ENCODE data around the gene STAG2. TPM values are rescaled to one million over a fixed set of nuclear protein-coding genes. Genes with fewer than 3 reads are reported as not detected.

Gene STAG2
- total RNA-seq, 4 donors from 2014 or later = 54.6 to 89.3 (median 63.6) TPM

DNA sequence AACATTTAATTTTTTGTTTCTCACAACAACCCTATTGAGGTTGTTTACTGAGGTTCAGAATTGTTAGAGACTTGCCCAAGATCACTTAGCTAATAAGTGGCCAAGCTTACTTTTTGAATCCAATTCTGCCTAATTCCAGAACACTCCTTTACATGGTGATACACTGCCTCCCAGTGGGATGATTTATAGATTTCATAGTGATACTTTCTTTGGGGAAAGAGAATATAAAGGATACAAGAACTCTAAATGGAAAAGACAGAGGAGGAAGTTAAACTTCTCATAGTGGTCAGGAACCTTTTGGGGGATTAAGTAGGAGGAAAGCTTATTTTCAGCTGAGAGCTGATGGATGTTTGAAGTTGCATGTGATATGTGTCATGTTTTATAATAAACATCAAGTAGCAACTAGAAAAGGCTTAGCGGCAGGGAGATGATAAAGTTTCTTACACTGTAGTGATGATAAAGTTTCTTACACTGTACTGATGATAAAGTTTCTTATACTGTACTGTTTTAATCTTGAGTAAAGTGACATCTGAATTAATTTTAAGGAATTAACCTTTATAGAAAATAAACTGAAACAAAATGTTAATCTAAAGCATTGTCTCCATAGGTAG, 15.3 kb downstream of the STAG2 start:
- intact Hi-C loops (cut with DNase I; ENCODE audit: low total_unique reads) = no loop called here

DNA sequence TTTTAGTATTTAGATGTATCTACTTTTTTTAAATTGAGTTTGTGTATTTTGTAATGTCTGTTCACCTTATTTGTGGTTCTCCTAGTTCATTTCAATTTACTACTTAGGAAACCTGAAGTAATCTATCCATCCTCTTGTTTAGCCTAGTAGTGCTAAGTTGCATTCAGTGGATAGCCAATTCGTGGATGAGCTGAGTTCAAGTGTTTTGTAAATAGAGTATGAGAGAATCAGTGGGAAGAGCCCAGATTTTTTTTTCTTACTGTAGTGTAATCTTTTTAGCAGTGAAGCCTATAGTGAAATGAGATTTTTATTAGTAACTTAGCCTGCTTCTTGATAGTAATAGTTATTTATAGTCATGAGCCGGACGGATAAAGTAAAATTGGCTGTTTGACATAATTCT, 21.7 kb downstream of the STAG2 start:
- H3K4me3 ChIP-seq (ENCODE audit: low read depth, poor library complexity, severe bottlenecking) = no peak overlapping the region
- WGBS, 2 donors = 29 to 38% methylated on average over 3 of the region's 3 CpGs
- intact Hi-C loops (cut with DNase I; ENCODE audit: low total_unique reads) = no loop called here
- DNase-seq (ENCODE audit: low spot score in 2 of 2) = no peak
- no peak for TF ChIP-seq POLR2A (IDR thresholded peaks at IDR 0.05)
- TF ChIP-seq, protein P1, sequence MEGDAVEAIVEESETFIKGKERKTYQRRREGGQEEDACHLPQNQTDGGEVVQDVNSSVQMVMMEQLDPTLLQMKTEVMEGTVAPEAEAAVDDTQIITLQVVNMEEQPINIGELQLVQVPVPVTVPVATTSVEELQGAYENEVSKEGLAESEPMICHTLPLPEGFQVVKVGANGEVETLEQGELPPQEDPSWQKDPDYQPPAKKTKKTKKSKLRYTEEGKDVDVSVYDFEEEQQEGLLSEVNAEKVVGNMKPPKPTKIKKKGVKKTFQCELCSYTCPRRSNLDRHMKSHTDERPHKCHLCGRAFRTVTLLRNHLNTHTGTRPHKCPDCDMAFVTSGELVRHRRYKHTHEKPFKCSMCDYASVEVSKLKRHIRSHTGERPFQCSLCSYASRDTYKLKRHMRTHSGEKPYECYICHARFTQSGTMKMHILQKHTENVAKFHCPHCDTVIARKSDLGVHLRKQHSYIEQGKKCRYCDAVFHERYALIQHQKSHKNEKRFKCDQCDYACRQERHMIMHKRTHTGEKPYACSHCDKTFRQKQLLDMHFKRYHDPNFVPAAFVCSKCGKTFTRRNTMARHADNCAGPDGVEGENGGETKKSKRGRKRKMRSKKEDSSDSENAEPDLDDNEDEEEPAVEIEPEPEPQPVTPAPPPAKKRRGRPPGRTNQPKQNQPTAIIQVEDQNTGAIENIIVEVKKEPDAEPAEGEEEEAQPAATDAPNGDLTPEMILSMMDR (IDR thresholded peaks at IDR 0.05) = no peak

More for the DNA sequence above, 15.3 kb downstream of the STAG2 start:
- no peak for DNase-seq (ENCODE audit: low spot score in 2 of 2)
- TF ChIP-seq POLR2A (IDR thresholded peaks at IDR 0.05) = no peak
- TF ChIP-seq, protein P1 (IDR thresholded peaks at IDR 0.05) = no peak
- WGBS, 2 donors = 73 to 89% methylated on average over 1 of the region's 1 CpG
- H3K4me3 ChIP-seq (ENCODE audit: low read depth, poor library complexity, severe bottlenecking) = no peak overlapping the region

DNA sequence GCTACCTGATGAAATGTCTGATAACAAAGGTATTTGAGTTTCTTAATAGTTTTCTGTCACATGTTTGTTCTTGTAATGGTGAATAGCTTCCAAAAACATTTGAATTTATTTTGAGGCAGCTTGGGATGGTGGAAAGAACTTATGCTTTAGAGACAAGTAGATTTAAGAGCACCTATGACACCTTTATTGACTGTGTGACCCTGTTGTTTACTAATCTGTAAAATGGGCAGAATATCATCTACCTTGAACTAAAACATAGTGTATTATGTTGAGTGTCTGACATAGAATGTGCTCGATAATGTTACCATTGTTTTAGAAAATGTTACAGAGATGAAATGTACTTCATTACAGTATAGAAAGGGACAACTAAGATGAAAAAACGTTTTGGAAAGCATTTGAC, 24.9 kb downstream of the STAG2 start:
- 44 to 55% methylated on average over 2 of the region's 2 CpGs for WGBS, 2 donors

DNA sequence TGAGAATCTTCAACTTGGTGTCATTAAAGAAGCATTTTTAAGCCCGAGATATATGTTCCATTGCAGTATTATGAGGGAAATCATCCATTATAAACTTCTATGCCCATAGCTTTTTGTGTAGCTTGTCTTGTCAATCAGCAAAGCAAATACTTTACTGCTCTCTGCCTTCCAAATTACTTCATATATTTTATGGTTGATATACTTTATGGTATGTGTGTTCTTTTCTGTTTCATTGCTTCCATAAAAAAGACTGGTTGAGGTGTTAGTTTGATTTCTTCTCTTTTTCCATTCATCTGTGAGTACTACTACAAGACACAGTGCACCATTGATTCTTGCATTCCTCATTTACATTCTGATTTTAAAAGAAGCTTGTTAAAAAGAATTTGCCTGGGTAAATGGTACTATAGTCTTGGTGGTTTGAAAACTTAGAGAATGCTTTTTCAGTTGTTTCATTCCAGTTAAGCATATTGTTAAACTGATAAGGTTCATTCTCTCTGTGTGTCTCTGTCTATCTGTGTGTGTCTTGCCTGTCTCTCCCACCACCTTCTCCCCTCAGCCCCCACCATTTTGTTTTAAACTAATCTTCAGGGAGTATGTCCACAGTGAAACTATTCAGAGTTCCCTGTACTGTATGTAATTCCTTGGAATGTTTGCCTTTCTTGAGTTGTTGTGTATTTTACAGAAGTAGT, 27.1 kb downstream of the STAG2 start:
- 78 to 96% methylated on average over 1 of the region's 1 CpG for WGBS, 2 donors
- no peak overlapping the region for H3K4me3 ChIP-seq (ENCODE audit: low read depth, poor library complexity, severe bottlenecking)
- intact Hi-C loops (cut with DNase I; ENCODE audit: low total_unique reads) = no loop called here
- TF ChIP-seq, protein P1 (IDR thresholded peaks at IDR 0.05) = no peak
- no peak for TF ChIP-seq POLR2A (IDR thresholded peaks at IDR 0.05)
- DNase-seq (ENCODE audit: low spot score in 2 of 2) = no peak

More for the DNA sequence above, 24.9 kb downstream of the STAG2 start:
- intact Hi-C loops (cut with DNase I; ENCODE audit: low total_unique reads) = no loop called here
- DNase-seq (ENCODE audit: low spot score in 2 of 2) = no peak
- TF ChIP-seq POLR2A (IDR thresholded peaks at IDR 0.05) = no peak
- TF ChIP-seq, protein P1 (IDR thresholded peaks at IDR 0.05) = no peak
- no peak overlapping the region for H3K4me3 ChIP-seq (ENCODE audit: low read depth, poor library complexity, severe bottlenecking)

DNA sequence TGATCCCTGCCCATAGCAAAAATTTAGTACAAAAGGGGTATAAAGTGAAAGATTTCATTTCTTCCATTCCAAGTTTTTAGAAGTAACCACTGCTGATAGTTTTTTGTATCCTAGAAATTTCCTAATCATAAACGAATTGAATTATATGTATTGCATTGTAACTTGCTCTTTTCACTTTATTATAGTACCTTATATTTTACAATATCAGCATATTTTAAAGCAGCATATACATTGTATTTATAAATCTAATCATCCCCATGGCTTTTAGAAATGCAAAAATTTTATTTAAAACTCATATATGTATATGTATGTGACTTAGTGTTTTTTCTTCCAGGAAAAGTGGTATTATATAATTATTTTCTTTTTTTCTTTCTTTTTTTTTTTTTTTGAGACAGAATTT, 27.7 kb downstream of the STAG2 start:
- no peak overlapping the region for H3K4me3 ChIP-seq (ENCODE audit: low read depth, poor library complexity, severe bottlenecking)
- no peak for TF ChIP-seq POLR2A (IDR thresholded peaks at IDR 0.05)
- TF ChIP-seq, protein P1 (IDR thresholded peaks at IDR 0.05) = no peak
- no peak for DNase-seq (ENCODE audit: low spot score in 2 of 2)
- WGBS, 2 donors = 53 to 75% methylated on average over 1 of the region's 1 CpG
- intact Hi-C loops (cut with DNase I; ENCODE audit: low total_unique reads) = no loop called here

All from lower leg skin (tissue), 4 donors.